GM19351 (cell line): ENCODE results near the gene NATD1.
A peak's percentile ranks its signal among the peaks of the same experiment; 100 is the strongest.

Experiments
- ATAC-seq: cut with Tn5 transposase; IDR thresholded peaks from one replicate; pipeline ENCODE4 v1.9.1; 2021; ENCODE audit warnings: mild to moderate bottlenecking, moderate library complexity; ENCODE audit not compliant: unreplicated experiment

The NATD1 gene

GRCh38 chr17:21252796-21253645 lies at the start of gene NATD1:
Gene NATD1, minus strand, starts transcription at chr17:21253410. Its CDS starts 146 bp downstream, at chr17:21253264.
- ATAC-seq, result peak; percentile 82

DNA sequence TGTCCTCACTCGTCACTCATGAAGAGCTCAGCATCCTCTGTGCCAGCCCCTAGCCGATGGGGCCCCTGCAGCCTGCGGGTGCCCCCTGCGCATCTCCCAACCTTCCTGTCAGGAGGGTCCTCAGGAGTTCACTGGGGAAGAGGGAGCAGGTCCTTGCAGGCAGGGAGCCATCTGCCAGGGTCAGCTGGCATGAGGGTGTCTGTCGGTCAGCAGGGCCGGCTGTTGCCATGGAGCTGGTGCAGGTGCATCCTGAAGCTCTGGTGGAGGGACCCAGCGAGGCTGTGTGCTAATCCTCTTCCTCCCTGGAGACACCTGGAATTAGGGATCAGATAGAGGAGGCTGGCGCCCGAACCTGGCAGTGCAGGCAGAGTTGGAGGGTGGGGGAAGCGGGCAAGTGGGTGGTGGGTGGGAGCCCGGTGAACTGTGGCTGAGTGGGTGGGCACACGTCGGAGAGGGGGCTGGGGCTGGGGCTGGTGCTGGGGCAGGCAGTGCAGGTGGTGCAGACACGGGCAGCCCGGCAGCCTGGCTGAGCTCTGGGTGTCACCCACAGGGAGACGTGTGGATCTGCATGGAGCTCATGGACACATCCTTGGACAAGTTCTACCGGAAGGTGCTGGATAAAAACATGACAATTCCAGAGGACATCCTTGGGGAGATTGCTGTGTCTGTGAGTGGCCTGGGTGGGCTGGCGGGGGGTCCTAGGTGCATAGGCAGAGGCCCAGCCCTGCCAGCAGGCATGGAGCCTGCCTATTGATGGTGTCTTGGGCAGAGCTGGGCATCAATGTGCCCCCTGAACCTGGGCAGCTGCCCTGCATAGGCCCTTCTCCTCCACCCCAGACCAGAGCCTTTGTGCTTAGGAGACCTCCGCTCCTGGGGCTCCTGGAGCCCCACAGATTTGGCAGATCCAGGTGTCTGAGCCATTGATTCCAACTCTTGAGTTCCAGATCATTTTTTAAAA lies 48.7 kb upstream of the NATD1 start:
- ATAC-seq, result no peak

DNA sequence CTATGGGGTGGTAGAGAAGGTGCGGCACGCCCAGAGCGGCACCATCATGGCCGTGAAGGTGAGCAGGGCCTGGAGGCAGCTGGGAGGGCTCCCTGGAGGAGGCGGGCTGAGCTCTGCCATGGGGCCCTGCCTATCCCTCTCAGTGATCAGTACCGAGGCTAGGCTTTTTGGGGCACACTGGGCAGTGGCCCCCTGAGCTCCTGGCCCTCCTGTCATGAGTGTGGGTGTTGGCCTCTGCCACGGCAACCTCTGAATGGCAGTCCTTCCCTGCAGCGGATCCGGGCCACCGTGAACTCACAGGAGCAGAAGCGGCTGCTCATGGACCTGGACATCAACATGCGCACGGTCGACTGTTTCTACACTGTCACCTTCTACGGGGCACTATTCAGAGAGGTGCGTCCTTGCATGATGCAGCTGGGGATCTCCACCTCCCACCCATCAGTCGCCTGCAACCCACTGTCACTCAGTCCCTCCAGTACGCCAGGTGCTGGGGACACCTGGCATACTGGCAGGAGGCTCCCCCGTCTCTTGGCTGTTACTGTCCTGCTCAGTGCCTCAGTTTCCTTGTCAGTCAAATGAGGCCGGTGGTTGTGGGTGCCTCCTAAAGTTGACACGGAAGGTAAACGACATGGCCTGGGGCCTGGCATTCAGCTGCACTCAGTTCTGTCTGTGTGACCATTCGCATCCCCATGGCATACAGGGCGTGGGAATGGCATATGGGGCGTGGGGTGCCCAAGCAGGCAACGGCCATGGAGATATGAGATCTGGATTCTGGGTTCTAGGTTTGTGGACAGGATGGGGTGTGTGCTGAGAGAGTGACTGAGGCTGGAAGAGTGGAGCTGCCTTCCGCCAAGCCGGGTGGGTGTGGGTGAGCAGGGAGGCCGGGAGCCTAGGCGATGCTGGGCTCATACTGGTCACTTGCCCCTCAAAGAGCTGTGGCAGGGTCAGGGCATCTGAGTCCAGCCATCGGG lies 47.7 kb upstream of the NATD1 start:
- ATAC-seq, result no peak

GRCh38 chr17:21299981-21300600 lies 46.9 kb upstream of the NATD1 start:
- ATAC-seq, result no peak

- ATAC-seq, result no peak
Observed at GRCh38 chr17:21298983-21299519, 45.8 kb upstream of the NATD1 start.

- no peak for ATAC-seq
Observed at GRCh38 chr17:21298056-21298982, 45.1 kb upstream of the NATD1 start.

DNA sequence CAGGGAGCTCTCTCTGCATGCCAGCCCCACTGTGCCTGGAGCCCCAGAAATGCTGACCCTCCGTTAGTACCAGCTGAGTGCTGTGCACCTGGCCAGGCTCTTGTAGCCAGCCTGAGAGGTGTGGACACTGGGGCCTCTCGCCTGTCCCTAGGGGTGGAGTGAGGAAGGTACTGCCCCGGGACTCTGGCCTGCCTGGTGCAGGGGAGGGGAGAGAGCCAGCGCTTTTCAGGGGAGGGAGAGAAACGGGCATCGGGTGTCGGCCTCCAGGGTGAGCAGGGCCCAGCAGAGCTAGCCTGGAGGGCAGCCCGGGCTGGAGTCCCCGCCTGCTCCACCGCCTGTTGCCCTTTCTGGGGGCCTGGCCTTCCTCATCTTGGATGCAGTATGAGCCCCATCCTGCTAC lies 44.4 kb upstream of the NATD1 start:
- no peak for ATAC-seq

DNA sequence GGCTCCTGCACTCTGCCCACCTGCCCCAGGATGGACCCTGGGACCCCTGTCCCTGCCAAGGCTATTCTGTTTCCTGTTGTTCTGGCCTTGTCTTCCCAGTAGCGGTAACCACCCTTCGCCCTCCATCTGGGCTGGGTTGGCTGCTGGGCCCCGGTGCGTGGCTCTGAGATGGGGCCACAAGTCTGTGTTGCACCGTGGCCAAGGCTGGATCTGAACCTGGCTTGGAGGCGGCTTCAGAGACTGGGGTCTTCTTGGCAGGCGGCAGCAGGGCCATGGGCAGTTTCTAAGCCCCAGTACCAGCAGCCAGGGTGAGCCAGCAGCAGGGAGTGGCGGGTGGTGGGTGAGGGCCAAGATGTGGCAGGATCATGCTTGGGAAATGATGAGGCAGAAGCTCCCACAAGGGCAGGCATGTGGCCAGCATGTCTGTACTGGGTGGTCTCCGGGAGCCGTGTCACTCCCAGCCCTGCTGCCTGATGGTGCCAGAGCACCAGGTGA lies 43.9 kb upstream of the NATD1 start:
- ATAC-seq, result no peak

DNA sequence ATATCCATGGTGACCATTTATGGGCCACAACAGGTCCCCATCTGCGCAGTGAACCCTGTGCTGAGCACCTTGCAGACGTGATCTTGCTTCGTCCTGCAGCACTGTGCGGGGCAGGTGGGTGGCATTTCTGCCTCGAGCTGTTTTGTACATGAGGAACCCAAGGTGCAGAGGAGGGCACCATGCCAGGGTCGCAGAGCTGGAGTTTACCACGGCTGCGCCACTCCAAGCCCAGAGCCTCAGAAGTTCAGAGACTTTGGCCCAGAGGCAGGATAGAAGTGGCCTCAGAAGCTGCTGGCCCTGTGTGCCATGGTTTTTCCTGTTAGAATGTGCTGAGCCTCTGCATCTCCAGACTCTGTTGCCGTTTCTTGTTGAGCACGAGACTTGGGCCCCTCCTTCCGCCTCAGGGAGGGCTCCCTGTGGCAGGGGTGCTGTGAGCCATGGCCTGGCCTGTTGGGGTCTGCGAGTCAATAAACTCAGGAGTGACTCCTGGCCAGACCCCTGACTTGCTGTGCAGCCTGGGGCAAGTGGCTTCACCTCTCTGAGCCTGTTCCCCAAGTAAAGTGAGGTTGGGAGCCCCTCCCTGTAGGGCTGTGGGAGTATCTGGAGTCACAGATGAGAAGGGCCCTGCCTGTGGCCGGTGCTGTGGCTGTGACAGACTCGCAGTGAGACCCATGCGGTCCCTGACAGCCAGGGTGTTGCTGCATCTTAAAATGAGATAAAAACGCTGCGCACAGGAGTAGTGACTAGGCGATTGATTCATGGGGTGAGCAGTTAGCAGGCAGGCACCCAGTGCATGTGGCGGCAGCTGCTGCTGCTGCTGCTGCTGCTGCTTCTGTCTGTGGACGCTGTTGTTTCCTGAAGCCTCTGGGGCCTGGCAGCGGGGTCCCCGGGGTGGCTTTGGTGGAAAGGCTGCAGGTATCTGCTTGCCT lies 43.2 kb upstream of the NATD1 start:
- ATAC-seq, result no peak

DNA sequence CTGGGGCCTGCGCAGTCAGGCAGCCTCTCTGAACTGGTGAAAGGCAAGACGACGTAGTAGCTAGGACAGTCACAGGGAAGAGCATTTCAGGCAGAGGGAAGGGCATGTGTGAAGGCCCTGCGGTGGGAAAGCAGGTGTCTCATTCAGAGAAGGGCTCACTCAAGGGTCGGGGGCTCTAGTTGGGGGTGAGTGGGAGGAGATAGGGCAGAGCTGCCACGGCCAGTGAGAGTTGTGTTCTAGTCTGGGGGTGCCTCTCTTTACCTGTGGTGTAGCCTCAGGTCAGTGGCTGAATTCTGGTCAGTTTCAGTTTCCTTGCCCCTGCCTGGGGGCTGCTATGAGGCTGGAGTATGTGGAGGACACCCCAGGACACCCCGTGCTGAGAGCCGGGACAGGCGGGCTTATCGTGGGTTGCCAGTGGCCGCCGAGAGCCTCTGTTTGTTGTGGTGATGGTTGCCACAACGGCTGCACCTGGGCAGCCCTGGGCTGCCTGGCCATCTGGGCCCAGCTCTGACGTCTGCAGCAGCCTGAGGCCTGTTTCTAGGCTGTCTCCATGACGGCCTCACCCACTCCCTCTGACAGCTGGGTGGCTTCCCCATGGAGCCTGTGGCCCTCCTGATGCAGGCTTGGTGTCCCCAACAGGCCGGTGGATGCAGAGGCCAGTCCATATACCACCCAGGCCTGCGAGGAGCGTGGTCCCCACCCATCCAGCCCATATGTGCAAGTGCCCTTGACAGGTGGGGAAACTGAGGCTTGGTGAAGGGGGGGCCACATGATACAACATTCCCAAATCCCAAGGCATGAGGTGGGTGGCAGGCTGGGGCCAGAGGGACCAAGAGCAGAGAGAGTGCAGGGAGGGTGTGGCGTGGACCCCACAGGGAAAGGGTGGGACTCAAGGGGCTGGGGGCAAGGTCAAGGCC lies 42.1 kb upstream of the NATD1 start:
- no peak for ATAC-seq

DNA sequence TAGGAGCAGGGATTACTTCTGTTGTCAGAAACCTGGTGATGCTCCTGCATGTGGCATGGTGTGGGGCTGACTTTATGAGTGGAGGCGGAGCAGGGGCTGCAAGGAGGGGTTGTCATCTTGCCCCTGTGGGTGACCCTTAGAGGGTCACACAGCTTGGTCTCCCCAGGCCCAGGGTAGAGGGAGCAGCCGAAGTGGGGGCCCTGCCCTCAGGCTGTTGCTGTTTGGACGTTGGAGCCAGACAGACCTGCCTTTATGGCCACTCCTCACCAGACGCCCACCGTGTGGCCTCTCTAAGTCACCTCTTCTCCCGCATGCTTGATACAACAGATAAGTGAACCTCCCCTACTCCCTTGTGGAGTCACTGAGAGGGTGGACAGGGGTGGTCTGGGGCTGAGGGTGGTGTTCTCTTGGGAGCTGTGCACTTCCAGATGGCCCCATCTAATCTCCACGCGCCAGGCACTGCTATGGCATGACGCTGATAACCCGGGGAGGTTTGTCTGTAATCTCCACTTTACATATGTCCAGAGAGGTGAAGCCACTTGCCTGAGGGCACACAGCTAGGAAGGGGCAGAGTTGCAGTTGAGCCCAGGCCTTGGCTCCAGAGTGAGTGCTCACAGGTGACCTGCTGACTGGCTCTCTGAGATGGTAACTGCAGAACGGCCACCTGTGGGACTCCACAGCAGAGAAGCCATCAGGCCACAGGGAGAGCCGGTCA lies 41.3 kb upstream of the NATD1 start:
- no peak for ATAC-seq

GRCh38 chr17:21293831-21294210 lies 40.6 kb upstream of the NATD1 start:
- ATAC-seq, result no peak

DNA sequence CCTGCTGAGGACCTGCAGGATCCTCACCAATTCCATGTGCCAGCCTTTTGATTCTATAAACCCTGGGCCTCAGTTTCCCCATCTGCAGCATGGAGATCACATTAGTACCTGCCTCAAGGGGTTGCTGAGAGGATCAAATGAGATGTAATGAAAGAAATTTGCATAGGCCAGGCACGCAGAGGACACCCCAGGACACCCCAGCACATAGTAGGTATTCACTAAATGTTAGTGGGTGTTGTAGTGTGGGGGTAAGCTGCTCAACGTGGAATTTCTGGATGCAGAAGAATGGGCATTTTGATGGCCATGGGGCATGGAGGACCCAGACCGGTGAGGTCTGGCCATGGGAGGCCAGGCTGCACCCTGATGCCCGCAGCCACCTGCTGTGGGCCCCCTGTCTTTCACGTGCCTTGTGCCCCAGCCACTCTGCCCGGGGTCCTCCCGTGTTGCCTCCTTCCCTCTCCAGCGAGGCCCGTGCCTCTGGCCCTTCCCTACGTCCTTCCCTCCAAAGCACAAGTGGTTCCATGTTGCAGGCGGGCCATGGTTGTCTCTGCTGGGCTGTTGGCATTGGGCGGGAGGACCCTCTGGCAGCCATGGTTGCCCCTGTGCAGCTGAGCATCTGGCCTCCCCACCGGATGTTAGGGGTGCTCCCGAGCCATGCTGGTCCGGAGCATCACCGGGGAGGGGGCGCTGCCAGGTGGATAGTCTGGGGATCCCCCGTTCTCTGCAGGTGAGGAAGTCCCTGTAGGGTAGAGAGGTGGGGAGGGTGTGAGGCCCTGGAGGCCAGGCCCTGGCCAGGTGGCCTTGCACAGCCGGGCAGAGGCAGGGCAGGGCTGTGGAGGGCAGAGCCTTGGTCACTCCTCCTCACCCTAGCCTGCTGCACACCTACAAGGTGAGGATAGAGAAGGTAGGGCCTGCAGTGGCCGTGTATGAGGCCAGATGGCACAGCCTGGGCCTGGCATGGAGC lies 39.9 kb upstream of the NATD1 start:
- no peak for ATAC-seq

DNA sequence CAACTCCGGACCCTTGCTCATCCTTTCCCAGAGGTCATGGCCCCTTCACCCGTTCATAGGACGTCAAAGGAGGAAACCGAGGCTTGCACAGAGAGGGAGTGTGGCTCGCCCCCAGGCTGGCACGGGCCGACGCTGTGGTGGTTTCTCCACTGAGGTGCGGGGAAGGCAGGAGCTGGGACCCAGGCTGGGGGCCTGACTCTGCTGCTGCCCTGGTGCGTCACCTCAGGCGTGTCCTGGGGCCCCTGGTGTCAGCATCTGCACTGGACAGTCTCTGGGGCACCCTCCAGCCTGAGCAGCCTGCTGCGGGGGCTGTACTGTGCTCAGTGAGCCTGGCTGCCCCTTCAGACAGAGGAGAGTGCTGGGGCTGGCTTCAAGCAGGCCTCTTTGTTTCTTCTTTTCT lies 38.7 kb upstream of the NATD1 start:
- no peak for ATAC-seq

- no peak for ATAC-seq
Observed at GRCh38 chr17:21291357-21291756, 38.1 kb upstream of the NATD1 start.
